8988T (cell line): ENCODE data around the gene ZNF70.

ENCODE experiments used
- DNase-seq: peaks from one replicate; pipeline ENCODE4 v3.0.0; 2011

ZNF70 gene

GRCh38 chr22:23778577-23778900 lies 27.6 kb upstream of the ZNF70 start:
- no peak for DNase-seq

GRCh38 chr22:23777776-23778576 lies 27.1 kb upstream of the ZNF70 start:
- no peak for DNase-seq

GRCh38 chr22:23775779-23776375 lies 25.0 kb upstream of the ZNF70 start:
- no peak for DNase-seq

- DNase-seq, result no peak
Observed at GRCh38 chr22:23774922-23775436, 24.1 kb upstream of the ZNF70 start.

- DNase-seq, result no peak
Observed at GRCh38 chr22:23774114-23774921, 23.4 kb upstream of the ZNF70 start.

GRCh38 chr22:23773483-23774113 lies 22.7 kb upstream of the ZNF70 start:
- no peak for DNase-seq

GRCh38 chr22:23772649-23773473 lies 21.9 kb upstream of the ZNF70 start, which contains the start of gene MMP11:
Gene MMP11 (plus strand): TSS chr22:23772849. CDS start chr22:23772871, 22 bp downstream.
- DNase-seq, result peak; percentile 53

- DNase-seq, result no peak
Observed at GRCh38 chr22:23772315-23772648, 21.4 kb upstream of the ZNF70 start.

GRCh38 chr22:23769321-23769965 lies 18.5 kb upstream of the ZNF70 start:
- DNase-seq, result no peak

GRCh38 chr22:23767673-23768548 lies 17.0 kb upstream of the ZNF70 start, which contains the start of gene CHCHD10:
Gene CHCHD10 (minus strand): TSS chr22:23767972. CDS start chr22:23767874, 98 bp downstream.
- peak; percentile 90 for DNase-seq

- DNase-seq, result no peak
Observed at GRCh38 chr22:23767303-23767672, 16.4 kb upstream of the ZNF70 start.

- DNase-seq, result no peak
Observed at GRCh38 chr22:23764899-23765881, 14.3 kb upstream of the ZNF70 start.

- DNase-seq, result no peak
Observed at GRCh38 chr22:23763954-23764353, 13.0 kb upstream of the ZNF70 start.

GRCh38 chr22:23763579-23763945 lies 12.7 kb upstream of the ZNF70 start:
- no peak for DNase-seq

GRCh38 chr22:23762842-23763578 lies 12.1 kb upstream of the ZNF70 start, which contains the start of gene C22orf15:
Gene C22orf15 (plus strand): TSS chr22:23762990. CDS start chr22:23763307, 317 bp downstream.
- no peak for DNase-seq

GRCh38 chr22:23760056-23760455 lies 9.1 kb upstream of the ZNF70 start:
- no peak for DNase-seq

- DNase-seq, result no peak
Observed at GRCh38 chr22:23759566-23759965, 8.7 kb upstream of the ZNF70 start.

- DNase-seq, result no peak
Observed at GRCh38 chr22:23756891-23757290, 6.0 kb upstream of the ZNF70 start.

GRCh38 chr22:23755711-23756110 lies 4.8 kb upstream of the ZNF70 start:
- DNase-seq, result no peak
